ENCODE data around the gene SAAL1.

DNA sequence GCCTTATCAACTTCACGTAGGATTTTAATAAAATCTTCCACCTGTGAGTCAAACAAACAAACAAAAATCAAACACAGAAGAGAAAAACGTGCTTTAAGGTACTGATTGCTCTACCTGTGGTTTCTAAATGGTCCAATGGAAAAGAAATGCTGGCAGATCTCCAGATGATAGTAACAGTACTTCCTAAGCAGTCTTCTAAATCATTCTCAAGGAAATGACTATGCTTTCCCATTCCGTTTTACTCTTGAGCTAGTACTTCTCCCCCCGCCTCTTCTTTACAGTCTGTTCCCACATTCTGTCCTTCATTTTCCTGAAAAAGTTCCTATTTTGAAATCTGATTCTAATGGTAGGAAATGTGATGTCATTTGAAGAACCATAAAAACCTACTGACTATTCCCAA, 25.4 kb downstream of the SAAL1 start:
- TF ChIP-seq, protein P1, sequence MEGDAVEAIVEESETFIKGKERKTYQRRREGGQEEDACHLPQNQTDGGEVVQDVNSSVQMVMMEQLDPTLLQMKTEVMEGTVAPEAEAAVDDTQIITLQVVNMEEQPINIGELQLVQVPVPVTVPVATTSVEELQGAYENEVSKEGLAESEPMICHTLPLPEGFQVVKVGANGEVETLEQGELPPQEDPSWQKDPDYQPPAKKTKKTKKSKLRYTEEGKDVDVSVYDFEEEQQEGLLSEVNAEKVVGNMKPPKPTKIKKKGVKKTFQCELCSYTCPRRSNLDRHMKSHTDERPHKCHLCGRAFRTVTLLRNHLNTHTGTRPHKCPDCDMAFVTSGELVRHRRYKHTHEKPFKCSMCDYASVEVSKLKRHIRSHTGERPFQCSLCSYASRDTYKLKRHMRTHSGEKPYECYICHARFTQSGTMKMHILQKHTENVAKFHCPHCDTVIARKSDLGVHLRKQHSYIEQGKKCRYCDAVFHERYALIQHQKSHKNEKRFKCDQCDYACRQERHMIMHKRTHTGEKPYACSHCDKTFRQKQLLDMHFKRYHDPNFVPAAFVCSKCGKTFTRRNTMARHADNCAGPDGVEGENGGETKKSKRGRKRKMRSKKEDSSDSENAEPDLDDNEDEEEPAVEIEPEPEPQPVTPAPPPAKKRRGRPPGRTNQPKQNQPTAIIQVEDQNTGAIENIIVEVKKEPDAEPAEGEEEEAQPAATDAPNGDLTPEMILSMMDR (IDR thresholded peaks at IDR 0.05) = no peak
- TF ChIP-seq EZH2phosphoT487 (IDR thresholded peaks at IDR 0.05) = no peak

Data from neural progenitor cell (in vitro differentiated cells).